ENCODE results near the gene DPP6. TPM values are rescaled to one million over a fixed set of nuclear protein-coding genes. Genes with fewer than 3 reads are reported as not detected.

The DPP6 gene
- total RNA-seq, 3 donors from 2014 or later: 0.59 to 0.98 TPM; not detected in 1

GRCh38 chr7:154592388-154592787, 540.2 kb downstream of the DPP6 start:
- Histone ChIP-seq H3K4me1 (no peaks in the 10 kb centered on the region), H3K4me3 (no peak overlapping the region), H3K27ac (no peak overlapping the region), H3K27me3 (no peaks in the 10 kb centered on the region), H3K9me3 (no peaks in the 10 kb centered on the region), H3K36me3 (no peaks in the 10 kb centered on the region)
- intact Hi-C loops (cut with DNase I; ENCODE audit: low total_unique reads): no loop called here
- TF ChIP-seq POLR2A (IDR thresholded peaks at IDR 0.05): no peak
- TF ChIP-seq CTCF (IDR thresholded peaks at IDR 0.05): no peak
- TF ChIP-seq POLR2AphosphoS5 (IDR thresholded peaks at IDR 0.05): no peak
- DNase-seq (ENCODE audit: low spot score in 2 of 2): no peak

GRCh38 chr7:154598396-154598795, 546.2 kb downstream of the DPP6 start:
- Histone ChIP-seq H3K4me3 (no peak overlapping the region), H3K27me3 (no peaks in the 10 kb centered on the region), H3K9me3 (no peaks in the 10 kb centered on the region), H3K36me3 (no peaks in the 10 kb centered on the region), H3K27ac (no peak overlapping the region), H3K4me1 (no peaks in the 10 kb centered on the region)
- TF ChIP-seq CTCF (IDR thresholded peaks at IDR 0.05) (no peak), POLR2AphosphoS5 (IDR thresholded peaks at IDR 0.05) (no peak), POLR2A (IDR thresholded peaks at IDR 0.05) (no peak)
- no peak for DNase-seq (ENCODE audit: low spot score in 2 of 2)
- intact Hi-C loops (cut with DNase I; ENCODE audit: low total_unique reads): no loop called here

- Histone ChIP-seq H3K4me3 (no peak overlapping the region), H3K36me3 (no peaks in the 10 kb centered on the region), H3K27me3 (no peaks in the 10 kb centered on the region), H3K4me1 (no peaks in the 10 kb centered on the region), H3K9me3 (no peaks in the 10 kb centered on the region), H3K27ac (no peak overlapping the region)
- intact Hi-C loops (cut with DNase I; ENCODE audit: low total_unique reads): no loop called here
- TF ChIP-seq POLR2A (IDR thresholded peaks at IDR 0.05): no peak
- TF ChIP-seq CTCF (IDR thresholded peaks at IDR 0.05): no peak
- TF ChIP-seq POLR2AphosphoS5 (IDR thresholded peaks at IDR 0.05): no peak
- DNase-seq (ENCODE audit: low spot score in 2 of 2): no peak
Measured at GRCh38 chr7:154598864-154599263, 546.7 kb downstream of the DPP6 start.

DNA sequence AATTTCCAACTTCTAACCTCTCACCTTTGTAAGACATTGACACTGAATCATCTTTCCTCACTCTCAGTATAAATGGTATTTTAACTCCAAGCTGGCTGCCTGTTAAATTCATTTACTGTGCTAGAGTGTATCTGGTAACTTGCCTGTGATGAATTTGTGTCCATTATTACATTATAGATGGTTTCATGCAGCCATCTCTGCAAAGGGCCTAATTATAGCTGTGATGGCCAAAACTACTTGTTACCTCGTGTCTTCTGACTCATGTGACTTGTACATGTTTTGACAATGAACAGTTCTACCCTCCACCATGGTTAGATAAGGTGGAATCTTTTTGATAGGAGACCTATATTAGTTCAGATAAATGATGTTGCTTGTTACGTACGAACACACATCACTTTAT, 558.7 kb downstream of the DPP6 start:
- TF ChIP-seq POLR2AphosphoS5 (IDR thresholded peaks at IDR 0.05): no peak
- no peak for TF ChIP-seq CTCF (IDR thresholded peaks at IDR 0.05)
- no peak for TF ChIP-seq POLR2A (IDR thresholded peaks at IDR 0.05)
- H3K27me3 ChIP-seq: no peaks in the 10 kb centered on the region
- no peaks in the 10 kb centered on the region for H3K4me1 ChIP-seq
- H3K27ac ChIP-seq: no peak overlapping the region
- no peaks in the 10 kb centered on the region for H3K36me3 ChIP-seq
- no peak for DNase-seq (ENCODE audit: low spot score in 2 of 2)
- intact Hi-C loops (cut with DNase I; ENCODE audit: low total_unique reads): loop anchor here (10.0 kb wide), 1 partner anchor 746 kb away; no protein-coding TSS in a partner anchor
- H3K4me3 ChIP-seq: no peak overlapping the region
- H3K9me3 ChIP-seq: no peaks in the 10 kb centered on the region

DNA sequence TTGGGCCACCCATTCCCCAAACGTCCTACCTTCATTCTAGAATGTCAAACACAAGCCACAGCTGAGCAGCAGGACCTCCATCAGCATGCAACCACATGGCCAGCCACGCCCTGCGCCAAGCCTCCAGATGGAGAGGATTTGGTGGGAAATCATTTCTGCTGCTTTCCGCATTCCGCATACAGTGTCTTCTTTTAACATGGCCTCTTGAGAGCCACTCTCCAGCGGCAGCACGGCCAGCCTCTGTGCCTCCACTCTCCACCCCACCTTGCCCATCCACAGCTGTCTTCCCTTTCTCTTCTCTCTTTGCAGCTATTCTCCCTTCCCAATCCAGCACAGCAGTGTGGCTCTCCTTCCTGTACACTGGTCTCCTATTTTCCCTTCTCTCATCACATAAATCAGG, 561.6 kb downstream of the DPP6 start:
- no peak for DNase-seq (ENCODE audit: low spot score in 2 of 2)
- Histone ChIP-seq H3K4me3 (no peak overlapping the region), H3K27ac (no peak overlapping the region), H3K9me3 (no peaks in the 10 kb centered on the region), H3K4me1 (no peaks in the 10 kb centered on the region), H3K36me3 (no peaks in the 10 kb centered on the region), H3K27me3 (no peaks in the 10 kb centered on the region)
- intact Hi-C loops (cut with DNase I; ENCODE audit: low total_unique reads): loop anchor here (10.0 kb wide), 1 partner anchor 749 kb away; no protein-coding TSS in a partner anchor
- TF ChIP-seq POLR2A (IDR thresholded peaks at IDR 0.05) (no peak), POLR2AphosphoS5 (IDR thresholded peaks at IDR 0.05) (no peak), CTCF (IDR thresholded peaks at IDR 0.05) (no peak)
